Stimulated activated CD4-positive, alpha-beta T cell treated with anti-CD3 and anti-CD28 coated beads, Interleukin-1b, Interleukin-23, amount 100 ng/mL, for 48 hours (primary cell): ENCODE measurements around the gene HIGD2A.

Source experiments
- DNase-seq: peaks from one replicate; pipeline ENCODE4 v3.0.0-alpha.2; 2020

Gene HIGD2A, protein sequence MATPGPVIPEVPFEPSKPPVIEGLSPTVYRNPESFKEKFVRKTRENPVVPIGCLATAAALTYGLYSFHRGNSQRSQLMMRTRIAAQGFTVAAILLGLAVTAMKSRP

DNA sequence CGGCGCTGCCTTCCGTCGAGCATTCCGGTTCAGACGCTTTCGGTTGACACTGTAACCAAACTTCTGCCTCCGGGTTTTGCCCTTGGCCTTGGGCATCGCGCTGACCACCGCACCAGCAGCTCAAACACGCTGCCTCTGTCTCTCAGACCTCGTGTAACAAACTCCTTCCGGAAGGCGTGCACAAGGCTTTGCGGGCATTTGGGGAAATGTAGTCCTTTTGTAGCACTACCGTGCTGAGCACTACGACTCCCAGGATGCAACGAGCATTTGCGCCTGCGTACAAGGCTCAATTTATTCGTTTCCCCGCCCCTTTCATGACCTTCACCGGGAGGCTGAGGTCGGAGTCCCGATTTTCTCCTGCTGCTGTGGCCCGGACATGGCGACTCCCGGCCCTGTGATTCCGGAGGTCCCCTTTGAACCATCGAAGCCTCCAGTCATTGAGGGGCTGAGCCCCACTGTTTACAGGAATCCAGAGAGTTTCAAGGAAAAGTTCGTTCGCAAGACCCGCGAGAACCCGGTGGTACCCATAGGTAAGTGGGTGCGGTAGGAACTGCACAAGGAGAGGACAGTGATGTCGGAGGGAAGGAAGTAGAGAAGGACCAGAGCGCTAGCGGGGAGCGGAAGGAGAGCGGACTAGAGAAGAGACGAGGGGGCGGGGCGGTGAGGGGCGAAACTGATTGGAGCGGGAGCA lies at the start of gene HIGD2A, which contains the start of gene NOP16:
TSS of gene HIGD2A (plus strand) at position 308 of the 691 bp plus-strand sequence. CDS start at position 377, 69 bp downstream.
TSS of gene NOP16 (minus strand) at position 155 of the 691 bp plus-strand sequence. CDS start at position 96, 59 bp downstream.
- peak; percentile 99 for DNase-seq

DNA sequence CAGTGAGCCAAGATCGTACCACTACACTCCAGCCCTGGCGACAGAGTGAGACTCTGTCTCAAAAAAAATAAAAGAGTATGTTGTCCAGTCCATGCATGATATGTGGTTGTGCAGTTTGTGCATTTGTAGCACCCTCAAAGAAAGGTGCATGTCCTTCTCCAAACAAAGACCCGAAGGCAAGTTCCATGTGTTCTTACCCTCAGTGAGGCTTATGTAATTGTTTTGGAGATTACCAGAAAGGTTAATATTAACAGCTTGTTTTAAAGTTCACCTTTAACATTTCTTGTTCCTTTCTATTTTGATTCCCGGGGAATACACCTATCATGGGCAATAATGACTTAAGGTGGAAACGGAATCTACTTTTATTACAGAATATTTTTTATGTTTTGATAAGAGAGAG lies 49.2 kb upstream of the HIGD2A start:
- no peak for DNase-seq

DNA sequence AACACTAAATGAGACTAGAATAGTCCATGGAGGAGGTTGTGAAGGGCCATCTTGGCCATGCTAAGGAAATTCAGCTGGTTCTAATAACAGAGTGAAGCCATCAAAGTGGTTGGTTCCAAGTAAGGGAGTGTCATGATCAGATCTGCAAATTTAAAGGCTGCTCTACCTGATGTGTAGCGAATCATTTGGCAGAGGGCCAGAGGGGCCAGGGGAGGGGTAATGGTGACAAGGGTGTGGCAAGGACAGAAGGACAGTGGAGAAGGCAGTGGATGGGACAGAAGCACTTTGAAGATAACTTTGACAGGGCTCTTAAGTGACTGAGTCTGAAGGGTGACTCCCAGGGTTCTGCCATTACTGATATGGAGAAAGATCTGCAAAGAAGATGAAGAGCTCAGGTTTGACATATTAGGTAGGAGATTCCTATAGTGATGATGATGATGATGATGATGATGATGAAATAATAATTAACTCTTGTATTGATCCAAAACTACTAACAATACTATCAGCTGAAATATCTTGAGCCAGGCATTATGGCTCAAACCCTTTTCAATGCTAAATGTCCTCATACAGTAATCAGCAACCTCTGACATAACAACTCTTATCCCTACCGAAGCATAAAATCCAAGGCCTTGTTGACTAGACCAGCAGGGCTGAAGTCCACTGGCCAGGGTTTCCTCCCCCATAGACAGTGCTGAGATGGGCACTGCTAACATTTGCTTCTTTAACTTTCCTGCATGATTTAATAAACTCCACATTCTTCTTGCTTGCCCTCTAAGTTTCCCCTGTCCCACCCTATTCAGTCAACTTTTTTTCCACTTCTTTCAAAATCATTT lies 47.0 kb upstream of the HIGD2A start:
- no peak for DNase-seq

DNA sequence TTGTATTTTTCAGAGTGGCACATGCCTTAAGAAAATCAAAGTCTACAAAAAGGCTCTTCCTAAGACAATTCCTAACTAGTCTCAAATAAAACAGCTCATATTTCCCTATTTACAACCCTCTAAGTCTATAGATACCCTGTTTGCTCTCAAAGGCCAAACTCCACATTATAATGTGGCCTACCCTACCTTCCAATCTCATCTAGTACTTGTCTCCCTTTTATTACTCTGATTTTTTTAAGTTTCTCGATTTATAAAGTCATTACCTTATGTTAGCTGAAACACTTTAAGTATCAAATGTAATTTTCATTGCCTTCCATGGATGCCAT lies 46.4 kb upstream of the HIGD2A start:
- DNase-seq, result no peak

DNA sequence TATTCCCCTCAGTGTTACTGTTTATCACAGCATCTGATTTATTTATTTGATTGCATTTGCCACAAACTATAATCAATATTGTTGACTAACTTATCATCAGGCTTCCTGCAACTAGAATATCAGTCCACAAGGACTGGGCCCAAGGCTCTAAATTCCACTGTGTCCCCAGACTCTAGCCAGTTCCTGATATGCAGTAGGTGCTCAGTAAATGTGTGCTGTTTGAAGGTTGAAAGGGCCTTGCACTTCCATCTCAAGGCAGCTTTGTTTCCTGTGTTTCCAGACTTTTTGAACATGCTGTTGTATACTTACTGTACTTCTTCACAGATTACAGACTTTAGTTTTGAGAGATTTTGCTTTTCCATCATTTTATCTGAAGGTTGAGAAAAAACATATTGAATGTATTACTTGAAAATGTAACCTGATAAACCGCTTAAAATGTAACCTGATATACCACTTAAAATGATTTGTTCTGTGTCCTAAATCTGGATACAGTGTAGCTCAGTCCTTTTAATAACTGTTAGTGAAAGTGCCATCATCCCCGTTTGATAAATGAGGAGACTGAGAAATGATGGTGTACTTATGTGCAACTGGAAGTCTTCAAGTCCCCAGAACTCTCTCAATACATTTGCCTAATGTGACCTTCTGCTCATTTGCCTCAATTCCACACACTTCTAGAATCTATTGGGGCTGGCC lies 45.6 kb upstream of the HIGD2A start:
- no peak for DNase-seq

DNA sequence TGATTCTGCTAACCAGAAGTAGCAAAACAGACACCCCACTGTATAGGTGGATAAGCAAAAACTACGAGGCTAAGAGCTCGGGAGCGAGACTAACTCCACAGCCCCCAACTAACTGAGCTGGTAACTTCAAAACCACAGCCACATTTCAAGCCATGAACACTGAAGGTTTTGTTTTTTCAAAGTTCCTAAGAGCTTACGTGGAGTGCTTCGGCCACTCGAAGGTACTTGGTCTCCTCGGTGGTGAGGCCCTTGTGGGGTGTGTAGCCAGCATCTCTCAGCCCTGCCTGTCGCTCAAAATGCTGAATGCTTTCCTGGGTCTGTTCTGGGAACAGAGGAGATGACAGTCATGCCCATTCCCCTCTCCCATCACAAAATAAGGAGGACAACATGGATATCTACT lies 38.1 kb upstream of the HIGD2A start:
- no peak for DNase-seq

DNA sequence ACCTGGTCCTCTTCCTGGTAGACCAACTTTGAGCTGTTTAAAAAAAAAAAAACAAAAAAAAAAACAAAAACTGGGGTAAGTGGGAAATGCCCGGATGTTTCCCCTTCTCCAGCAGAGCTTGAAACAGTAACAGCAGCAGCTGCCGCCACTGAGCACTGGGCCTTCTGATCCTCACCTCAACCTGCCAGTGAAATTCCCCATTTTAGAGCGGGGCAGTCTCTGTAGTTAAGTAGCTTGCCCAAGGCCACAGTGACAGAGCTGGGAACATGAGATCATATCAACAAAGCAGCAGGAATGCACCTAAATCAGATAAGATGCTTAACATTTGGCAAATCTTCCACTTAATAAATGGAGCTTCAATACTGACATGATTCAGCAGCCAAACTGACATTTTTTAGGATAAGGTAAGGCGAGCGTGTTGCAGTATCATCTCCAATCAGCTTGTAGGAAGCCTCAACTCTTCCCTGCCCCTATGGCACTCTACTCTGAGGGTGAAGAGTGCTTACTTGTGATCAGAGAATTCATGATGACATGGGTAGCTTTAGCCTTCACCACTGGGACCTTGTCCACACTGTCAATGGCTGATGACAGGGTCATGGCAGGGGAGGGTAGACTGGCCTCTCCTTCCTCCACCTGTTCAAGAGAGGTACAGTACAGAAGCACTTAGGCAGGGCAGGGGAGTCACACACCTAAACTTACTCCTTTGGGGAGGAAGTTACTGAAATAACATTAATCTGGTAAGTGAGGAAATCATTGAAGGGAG lies 36.3 kb upstream of the HIGD2A start:
- DNase-seq, result no peak

DNA sequence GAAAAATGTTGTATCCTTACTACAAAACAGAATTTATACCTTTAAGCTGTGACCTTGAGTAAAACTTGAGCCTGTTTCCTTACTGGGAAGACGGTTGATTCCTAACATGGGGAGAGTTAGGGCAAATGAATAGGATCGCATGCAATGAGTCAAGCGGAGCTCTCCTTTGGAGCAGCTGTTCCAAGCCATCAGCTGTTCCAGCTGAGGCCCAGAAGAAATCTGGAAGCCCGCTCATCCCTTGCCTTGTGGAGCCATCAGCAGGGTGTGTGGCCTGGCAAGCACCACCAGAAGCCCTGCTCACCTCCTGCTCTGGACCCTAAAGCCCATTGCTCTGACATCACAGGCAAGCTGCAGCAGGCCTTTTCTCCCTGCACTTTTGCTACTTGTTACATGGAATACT lies 35.0 kb upstream of the HIGD2A start:
- no peak for DNase-seq

DNA sequence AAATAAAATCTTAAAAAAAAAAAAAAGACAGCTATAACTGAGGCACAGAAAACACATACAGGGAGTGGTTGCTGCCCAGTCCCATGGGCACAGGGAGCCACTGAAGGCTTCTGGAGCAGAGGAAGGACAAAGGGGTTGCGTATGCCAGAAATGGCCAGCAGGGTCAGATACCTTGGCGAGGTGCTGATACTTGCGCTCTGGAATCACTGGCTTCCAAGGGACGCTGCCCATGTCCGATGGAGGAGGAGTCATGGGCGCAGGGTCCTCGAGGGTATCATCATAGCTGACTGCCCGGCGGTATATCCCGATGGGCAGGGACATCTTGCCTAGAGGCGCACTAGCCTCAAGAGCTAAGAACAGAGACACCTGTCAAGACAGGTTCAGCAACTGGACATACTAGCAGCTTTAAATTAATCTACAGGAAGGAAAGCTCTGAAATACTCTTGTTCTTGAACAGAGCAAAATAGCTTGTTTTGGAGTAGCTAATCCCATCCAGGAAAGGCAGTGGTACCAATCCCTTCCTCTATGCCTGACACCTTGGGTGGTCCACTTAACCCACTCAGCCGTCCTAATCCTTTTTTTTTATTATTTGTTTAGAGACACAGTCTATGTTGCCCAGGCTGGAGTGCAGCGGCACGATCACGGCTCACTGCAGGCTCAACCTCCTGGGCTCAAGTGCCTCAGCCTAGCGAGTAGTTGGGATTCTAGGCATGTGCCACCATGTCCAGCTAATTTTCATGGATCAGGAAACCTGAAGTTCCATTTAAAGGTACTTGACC lies 33.0 kb upstream of the HIGD2A start:
- no peak for DNase-seq

DNA sequence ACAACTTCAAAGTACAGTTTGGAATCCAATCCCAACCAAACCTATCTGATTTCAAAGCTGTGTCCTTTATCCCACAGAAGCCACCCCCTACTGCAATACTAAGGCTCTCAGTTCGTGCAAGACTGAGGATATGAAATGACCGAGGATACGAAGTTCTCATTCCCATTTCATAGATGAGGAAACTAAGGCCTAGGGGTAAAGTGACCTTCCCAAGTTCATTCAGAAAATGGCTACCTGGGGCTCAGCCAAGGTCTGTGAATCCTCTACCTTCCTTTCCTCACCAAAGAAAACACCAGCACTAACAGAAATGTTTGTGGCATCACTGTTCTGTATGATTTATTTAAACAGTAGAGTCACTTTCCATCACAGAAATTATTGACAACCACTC lies 32.4 kb upstream of the HIGD2A start:
- DNase-seq, result no peak

DNA sequence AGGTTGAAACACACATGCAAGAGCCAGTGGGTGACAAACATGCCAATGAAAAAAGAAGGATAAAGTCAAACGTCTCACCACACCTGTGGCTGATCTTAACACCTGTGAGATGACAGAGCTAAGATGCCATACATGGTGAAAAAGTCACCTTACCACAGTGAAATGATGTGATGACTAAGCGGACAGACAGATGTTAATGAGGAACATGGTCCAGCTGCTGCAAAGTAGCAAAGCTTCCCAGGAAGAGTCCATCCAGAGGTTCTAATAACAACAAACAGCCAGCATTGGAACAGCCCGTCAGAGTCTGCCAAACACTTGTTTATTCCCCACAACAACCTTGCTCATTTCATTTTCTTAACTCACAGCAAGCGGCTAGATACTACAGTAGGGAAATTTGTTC lies 28.9 kb upstream of the HIGD2A start:
- DNase-seq, result no peak

DNA sequence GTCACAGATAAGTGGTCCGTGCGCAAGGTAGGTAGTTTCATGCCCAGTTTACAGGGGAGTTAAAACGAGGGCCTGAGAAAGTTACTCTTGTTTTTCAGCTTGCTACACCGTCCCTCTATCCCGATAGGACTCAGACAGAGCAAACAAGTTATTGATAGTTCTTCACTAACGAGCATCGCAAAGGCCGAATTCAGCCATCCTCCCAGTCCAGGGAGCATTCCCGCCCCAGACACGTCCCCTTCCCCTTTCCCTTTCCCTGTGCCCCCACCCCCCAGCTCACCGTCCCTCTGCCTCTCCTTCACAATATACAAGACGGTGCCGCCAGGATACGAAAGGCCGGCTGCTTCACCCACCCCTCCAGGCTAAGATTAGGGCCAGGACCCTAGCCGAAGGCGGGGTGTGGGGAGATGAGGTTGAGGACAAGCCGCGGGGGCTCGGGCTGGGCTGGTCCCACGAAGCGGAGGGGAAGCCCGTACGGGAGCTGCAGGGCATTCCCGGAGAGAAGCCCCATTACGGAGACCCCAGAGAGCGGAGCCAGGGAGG lies 27.6 kb upstream of the HIGD2A start:
- no peak for DNase-seq

DNA sequence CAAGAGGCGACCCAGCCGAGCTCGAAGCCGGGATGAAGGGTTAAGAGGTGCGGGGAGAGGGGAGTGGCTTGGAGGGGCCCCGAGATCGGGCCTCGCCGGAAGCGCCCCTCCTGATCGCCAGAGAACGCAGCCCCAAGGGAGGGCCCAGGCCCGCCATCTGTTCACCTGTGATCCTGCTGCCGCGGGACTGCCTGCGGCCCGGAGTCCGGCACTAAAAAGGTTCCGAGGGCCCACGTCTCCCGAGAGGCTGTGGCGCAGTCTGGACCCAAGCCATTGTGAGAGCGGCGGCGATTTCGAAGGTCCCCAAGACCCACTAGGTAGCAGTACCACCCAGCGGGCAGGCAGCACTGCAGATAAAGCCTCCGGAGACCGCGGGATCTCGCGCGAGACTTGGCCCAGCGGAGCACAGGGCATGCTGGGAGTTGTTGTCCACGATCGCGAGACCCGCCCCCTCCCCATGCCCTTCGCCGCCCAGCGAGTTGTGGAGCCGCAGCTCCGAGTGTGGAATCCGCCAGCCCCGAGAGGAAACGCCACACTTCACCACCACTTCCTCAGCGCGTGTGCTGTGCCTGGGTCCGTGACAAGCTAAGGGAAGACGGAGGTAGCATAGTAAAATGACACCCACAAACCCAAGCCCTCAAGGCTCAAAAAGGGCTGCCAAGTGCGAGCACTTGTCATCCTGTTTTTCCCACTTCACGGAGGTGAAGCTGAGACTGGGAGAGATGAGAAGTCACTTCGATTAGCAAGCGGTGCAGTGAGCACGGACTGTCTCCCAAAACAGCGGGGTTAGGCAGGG lies 26.9 kb upstream of the HIGD2A start, which contains the start of gene KIAA1191:
TSS of gene KIAA1191 (minus strand) at position 328 of the 796 bp plus-strand sequence. CDS start 2,256 bp downstream, outside the sequence.
- peak; percentile 93 for DNase-seq

DNA sequence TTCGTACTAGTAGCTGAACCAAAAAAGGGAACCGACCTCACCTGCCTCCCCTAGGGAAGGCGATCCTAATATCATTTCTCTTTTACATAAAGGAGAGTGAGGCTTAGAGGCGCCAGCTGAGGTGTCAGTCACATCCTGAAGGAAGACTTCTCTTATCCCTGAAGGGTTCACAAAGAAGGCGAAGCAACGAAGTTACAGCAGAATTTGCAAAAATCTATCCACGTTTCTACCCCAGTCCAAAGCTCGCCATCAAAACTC lies 26.4 kb upstream of the HIGD2A start:
- DNase-seq, result no peak

DNA sequence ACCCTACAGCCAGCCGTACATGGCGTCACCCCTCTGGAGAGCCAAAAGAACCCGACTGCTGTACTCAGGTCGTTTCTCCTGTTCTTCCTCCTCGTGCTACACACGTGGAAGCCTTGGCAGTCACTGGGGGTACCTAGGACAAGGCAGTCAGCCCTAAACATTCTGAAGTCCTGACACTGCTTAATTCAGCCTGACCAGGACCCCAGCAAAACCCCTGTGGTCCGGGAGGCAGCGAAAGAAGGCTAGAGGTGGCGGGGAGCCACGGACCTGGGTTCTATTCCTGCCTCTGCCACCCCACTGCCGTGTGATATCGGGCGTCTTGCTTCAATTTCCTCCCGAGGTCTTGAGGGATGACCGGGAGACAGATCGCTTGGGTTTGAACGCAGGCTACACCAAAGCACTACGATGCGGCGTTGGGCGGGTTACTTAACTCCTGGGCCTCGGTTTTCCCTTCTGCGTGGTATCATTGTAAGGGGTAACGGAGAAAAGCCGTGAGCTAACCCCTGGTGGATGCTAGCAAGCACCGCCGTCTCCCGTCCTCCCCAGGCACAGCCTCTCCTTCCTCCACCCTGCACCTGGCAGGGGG lies 23.7 kb upstream of the HIGD2A start:
- DNase-seq, result no peak

DNA sequence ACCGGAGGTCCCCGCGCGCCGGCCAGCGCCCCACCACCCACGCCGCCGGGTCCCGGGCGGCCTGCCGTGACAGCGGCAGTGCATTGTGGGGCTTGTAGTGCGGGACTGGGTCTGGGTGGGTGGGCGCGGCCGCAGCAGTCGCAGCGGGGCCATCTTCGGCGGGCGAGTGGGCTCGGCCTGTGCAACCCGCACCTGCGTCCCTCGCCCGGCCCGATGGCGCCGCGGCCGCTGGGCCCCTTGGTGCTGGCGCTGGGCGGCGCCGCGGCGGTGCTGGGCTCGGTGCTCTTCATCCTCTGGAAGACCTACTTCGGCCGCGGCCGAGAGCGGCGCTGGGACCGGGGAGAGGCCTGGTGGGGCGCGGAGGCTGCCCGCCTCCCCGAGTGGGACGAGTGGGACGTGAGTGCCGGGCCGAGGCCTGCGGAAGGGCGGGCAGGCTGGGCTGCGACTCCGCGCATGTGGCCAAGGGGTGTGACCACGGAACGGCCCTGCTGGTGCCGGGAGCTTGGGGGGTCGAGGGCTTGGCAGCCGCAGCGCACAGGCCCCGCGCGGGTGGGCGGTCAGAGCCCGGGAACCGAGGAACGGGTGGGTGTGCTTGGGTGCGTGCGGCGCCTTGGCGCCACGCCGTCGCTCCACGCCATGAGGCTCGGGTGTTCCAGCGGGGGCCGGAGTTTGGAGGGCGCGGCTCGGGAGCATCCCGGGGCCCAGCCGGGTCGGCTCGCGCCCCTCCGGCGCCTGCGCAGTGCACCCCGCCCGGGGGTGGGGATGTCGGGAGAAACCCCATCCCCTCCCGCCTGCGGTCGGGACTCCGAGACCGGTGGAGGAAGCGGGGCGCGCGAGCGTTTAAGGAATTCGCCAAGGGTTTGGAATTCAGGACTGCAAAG lies 23.0 kb upstream of the HIGD2A start, which contains the start of gene ARL10:
TSS of gene ARL10 (plus strand) at position 137 of the 881 bp plus-strand sequence. CDS start at position 214, 77 bp downstream.
- peak; percentile 62 for DNase-seq

DNA sequence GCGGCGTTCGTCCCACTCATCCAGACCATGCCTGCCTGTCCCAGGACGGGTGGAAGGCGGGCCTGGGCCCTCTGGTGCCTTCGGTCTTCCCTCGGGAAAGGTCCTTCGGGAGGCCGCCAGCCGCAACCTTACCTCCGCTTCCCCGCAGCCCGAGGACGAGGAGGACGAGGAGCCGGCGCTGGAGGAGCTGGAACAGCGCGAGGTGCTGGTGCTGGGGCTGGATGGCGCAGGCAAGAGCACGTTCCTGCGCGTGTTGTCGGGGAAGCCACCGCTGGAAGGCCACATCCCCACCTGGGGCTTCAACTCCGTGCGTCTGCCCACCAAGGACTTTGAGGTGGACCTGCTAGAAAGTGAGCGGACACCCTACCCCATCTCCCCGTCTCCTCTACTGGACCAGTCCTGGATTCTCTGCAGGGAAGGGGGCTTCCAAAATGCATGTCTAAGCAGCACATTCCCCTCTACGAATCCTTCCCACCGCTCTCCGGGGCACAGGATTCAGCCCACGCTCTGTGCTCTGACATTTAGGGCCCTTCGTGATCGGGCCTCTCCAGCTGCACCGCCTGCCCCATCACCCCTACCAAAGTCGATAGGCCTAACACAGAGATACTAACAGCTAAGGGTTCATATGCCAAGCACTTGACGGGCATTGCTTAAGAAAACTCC lies 22.2 kb upstream of the HIGD2A start:
- DNase-seq, result no peak

DNA sequence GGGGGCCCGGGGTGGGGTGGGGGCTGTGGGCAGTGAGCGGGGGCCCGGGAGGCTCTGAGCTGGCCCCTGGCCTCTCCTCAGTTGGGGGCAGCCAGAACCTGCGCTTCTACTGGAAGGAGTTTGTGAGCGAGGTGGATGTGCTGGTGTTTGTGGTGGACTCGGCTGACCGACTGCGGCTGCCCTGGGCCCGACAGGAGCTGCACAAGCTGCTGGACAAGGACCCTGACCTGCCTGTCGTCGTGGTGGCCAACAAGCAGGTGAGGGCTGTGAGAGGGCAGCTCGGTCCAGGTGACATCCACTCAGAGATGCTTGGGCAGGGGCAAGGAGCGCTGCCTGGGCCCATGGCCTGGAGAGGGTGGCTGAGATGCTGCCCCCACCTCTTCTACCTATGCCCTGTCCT lies 19.8 kb upstream of the HIGD2A start:
- no peak for DNase-seq
